ENCODE measurements around the gene LRRC71.

DNA sequence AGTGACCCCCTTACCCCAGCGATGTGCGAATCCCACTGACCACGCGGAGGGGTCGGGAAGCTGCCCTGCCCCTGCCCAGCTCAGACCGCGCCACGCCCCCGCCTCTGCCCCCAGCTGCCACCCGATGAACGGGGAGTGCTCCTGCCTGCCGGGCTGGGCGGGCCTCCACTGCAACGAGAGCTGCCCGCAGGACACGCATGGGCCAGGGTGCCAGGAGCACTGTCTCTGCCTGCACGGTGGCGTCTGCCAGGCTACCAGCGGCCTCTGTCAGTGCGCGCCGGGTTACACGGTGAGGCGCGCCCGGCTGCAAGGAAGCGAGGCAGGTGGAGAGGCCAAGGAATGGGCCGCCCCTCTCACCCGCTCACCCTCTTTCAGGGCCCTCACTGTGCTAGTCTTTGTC, 11.9 kb upstream of the LRRC71 start:
- TF ChIP-seq, protein P1, sequence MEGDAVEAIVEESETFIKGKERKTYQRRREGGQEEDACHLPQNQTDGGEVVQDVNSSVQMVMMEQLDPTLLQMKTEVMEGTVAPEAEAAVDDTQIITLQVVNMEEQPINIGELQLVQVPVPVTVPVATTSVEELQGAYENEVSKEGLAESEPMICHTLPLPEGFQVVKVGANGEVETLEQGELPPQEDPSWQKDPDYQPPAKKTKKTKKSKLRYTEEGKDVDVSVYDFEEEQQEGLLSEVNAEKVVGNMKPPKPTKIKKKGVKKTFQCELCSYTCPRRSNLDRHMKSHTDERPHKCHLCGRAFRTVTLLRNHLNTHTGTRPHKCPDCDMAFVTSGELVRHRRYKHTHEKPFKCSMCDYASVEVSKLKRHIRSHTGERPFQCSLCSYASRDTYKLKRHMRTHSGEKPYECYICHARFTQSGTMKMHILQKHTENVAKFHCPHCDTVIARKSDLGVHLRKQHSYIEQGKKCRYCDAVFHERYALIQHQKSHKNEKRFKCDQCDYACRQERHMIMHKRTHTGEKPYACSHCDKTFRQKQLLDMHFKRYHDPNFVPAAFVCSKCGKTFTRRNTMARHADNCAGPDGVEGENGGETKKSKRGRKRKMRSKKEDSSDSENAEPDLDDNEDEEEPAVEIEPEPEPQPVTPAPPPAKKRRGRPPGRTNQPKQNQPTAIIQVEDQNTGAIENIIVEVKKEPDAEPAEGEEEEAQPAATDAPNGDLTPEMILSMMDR (conservative IDR thresholded peaks at IDR 0.05; ENCODE audit: low read depth in 2 of 2): no peak
- no peak for TF ChIP-seq STAT1 (IDR thresholded peaks at IDR 0.05; ENCODE audit: unreplicated experiment)

Data from GM23338 (cell line).